HCT116 (cell line): ENCODE data around the gene TPO. TPM values are rescaled to one million over a fixed set of nuclear protein-coding genes. Genes with fewer than 3 reads are reported as not detected.

Experiments used
- ATAC-seq: fragments of 200-7000 bp; cut with Tn5 transposase; 2 replicates; pipeline ENCODE4 v1.9.1; 2020; ENCODE audit warnings: mild to moderate bottlenecking, moderate library complexity
- BruUV-seq: library from RNA; stranded (reverse); fragments of 400-500 nt; replicated peaks from 2 replicates; lab custom pipeline; 2021; lab: Mats Ljungman, UMichigan
- CTCF ChIA-PET: fragments of 300-600 bp; sonication (Branson Sonifier 250); formaldehyde crosslinking; loops from one replicate; lab custom pipeline; 2021; ENCODE audit warnings: antibody characterized with exemption; lab: Charles Lee
- POLR2A ChIA-PET: fragments of 300-600, 350-600 bp; sonication (Branson Sonifier 250); formaldehyde crosslinking; loops from one replicate; lab custom pipeline; 2021; ENCODE audit warnings: antibody characterized with exemption; lab: Charles Lee
- RAD21 ChIA-PET, 2 experiments: fragments of 300-600 bp; sonication (Branson Sonifier 250); formaldehyde crosslinking; loops; one replicate each; lab custom pipeline; 2023; ENCODE audit warnings: low total read pairs in 2 of 2; ENCODE audit not compliant: uncharacterized antibody in 2 of 2, unreplicated experiment in 2 of 2, low non-redundant PET in 1 of 2; lab: Charles Lee
- DNase-seq: peaks from one replicate; pipeline ENCODE4 v3.0.0-alpha.2; 2010; ENCODE audit warnings: low read depth, low spot score
- H2AFZ ChIP-seq: fragments of 200-600 bp; shearing (Covaris generic), sonication (generic); 2 replicates; pipeline ENCODE4 v1.6.1; 2017; ENCODE audit warnings: low read depth, mixed run types, mixed read lengths, antibody characterized with exemption, low read length; ENCODE audit not compliant: poor library complexity, severe bottlenecking
- H3K27ac ChIP-seq: 2 replicates; pipeline ENCODE4 v1.5.1; 2012; ENCODE audit warnings: low read depth, low read length
- H3K27me3 ChIP-seq: fragments of 200-600 bp; sonication (generic); 2 replicates; pipeline ENCODE4 v1.6.1; 2016; ENCODE audit warnings: mixed run types, low read length, mixed read lengths; ENCODE audit not compliant: insufficient read depth
- H3K36me3 ChIP-seq, 2 experiments: fragments of 200-500 bp in 1 of 2; fragments of 200-600 bp in 1 of 2; sonication (Bioruptor generic) in 1 of 2; sonication (generic) in 1 of 2; 2 replicates each; pipeline versions ENCODE4 v1.5.1 to v1.6.1; 2014 to 2016; ENCODE audit warnings: low read length in 2 of 2, inconsistent platforms in 1 of 2, mixed read lengths in 1 of 2, mixed run types in 1 of 2; ENCODE audit not compliant: insufficient read depth in 2 of 2, control insufficient read depth in 1 of 2
- H3K4me1 ChIP-seq, 2 experiments: fragments of 200-600 bp in 1 of 2; sonication (generic) in 1 of 2; 2 replicates each; pipeline versions ENCODE4 v1.5.1 to v1.6.1; 2012 to 2017; ENCODE audit warnings: low read length in 2 of 2, inconsistent platforms in 1 of 2, mild to moderate bottlenecking in 1 of 2, mixed read lengths in 1 of 2, mixed run types in 1 of 2, moderate library complexity in 1 of 2; ENCODE audit not compliant: insufficient read depth in 2 of 2, control insufficient read depth in 1 of 2
- H3K4me2 ChIP-seq: fragments of 200-600 bp; sonication (generic); 2 replicates; pipeline ENCODE4 v1.6.1; 2017; ENCODE audit warnings: mixed run types, low read length, mixed read lengths
- H3K4me3 ChIP-seq, 2 experiments: fragments of 200-600 bp in 1 of 2; sonication (generic) in 1 of 2; replicated peaks in 1 of 2; 2 replicates each; pipeline ENCODE4 v1.5.1; 2011 to 2016; ENCODE audit warnings: low read length in 2 of 2, control low read depth in 1 of 2, low read depth in 1 of 2, mild to moderate bottlenecking in 1 of 2, mixed read lengths in 1 of 2, mixed run types in 1 of 2
- H3K79me2 ChIP-seq: fragments of 200-600 bp; sonication (generic); 2 replicates; pipeline ENCODE4 v1.6.1; 2017; ENCODE audit warnings: mild to moderate bottlenecking, mixed run types, low read length, moderate library complexity, mixed read lengths; ENCODE audit not compliant: insufficient read depth
- H3K9ac ChIP-seq: fragments of 200-600 bp; sonication (generic); 2 replicates; pipeline ENCODE4 v1.6.1; 2016; ENCODE audit warnings: low read length, mixed read lengths
- H3K9me2 ChIP-seq: fragments of 200-600 bp; sonication (generic), shearing (Covaris generic); 2 replicates; pipeline ENCODE4 v1.6.1; 2017; ENCODE audit warnings: mixed run types, mild to moderate bottlenecking, moderate library complexity; ENCODE audit not compliant: insufficient read depth
- H3K9me3 ChIP-seq, 2 experiments: fragments of 200-500 bp in 1 of 2; fragments of 200-600 bp in 1 of 2; sonication (Bioruptor generic) in 1 of 2; sonication (generic) in 1 of 2; 2 replicates each; pipeline ENCODE4 v1.6.1; 2014 to 2017; ENCODE audit warnings: low read length in 2 of 2, mixed read lengths in 2 of 2, inconsistent platforms in 1 of 2, low read depth in 1 of 2, mild to moderate bottlenecking in 1 of 2, mixed run types in 1 of 2, moderate library complexity in 1 of 2; ENCODE audit not compliant: control insufficient read depth in 1 of 2, insufficient read depth in 1 of 2
- H4K20me1 ChIP-seq: fragments of 200-600 bp; sonication (generic), shearing (Covaris generic); 2 replicates; pipeline ENCODE4 v1.6.1; 2017; ENCODE audit warnings: mixed run types, mild to moderate bottlenecking, moderate library complexity; ENCODE audit not compliant: insufficient read depth
- ELF1 ChIP-seq: IDR thresholded peaks from 2 replicates; pipeline ENCODE4 v1.6.1; 2012; ENCODE audit warnings: low read depth, borderline replicate concordance
- EZH2 ChIP-seq: fragments of 200-600 bp; sonication (generic); IDR thresholded peaks from 2 replicates; pipeline ENCODE4 v1.6.1; 2017; ENCODE audit warnings: antibody characterized with exemption, mixed run types
- JUND ChIP-seq: IDR thresholded peaks from 2 replicates; pipeline ENCODE4 v1.6.1; 2012
- RAD21 ChIP-seq: IDR thresholded peaks from 2 replicates; pipeline ENCODE4 v1.6.1; 2012; ENCODE audit warnings: low read depth, mild to moderate bottlenecking
- SIN3A ChIP-seq: IDR thresholded peaks from 2 replicates; pipeline ENCODE4 v1.6.1; 2012; ENCODE audit warnings: low read depth
- SP1 ChIP-seq: IDR thresholded peaks from 2 replicates; pipeline ENCODE4 v1.6.1; 2012; ENCODE audit warnings: low read depth
- TCF7L2 ChIP-seq: IDR thresholded peaks from 2 replicates; pipeline ENCODE4 v1.7.0; 2011; ENCODE audit warnings: borderline replicate concordance, inconsistent platforms; ENCODE audit not compliant: insufficient read depth, insufficient read length; ENCODE audit errors: extremely low read depth
- YY1 ChIP-seq: IDR thresholded peaks from 2 replicates; pipeline ENCODE4 v1.6.1; 2011; ENCODE audit warnings: low read length, low read depth, moderate library complexity, mild to moderate bottlenecking; ENCODE audit not compliant: insufficient replicate concordance; ENCODE audit errors: extremely low read depth
- ZFX ChIP-seq: fragments of 450-650 bp; IDR thresholded peaks from 2 replicates; pipeline ENCODE4 v1.6.1; 2017
- ZNF274 ChIP-seq: fragments of 200-500 bp; sonication (Bioruptor generic); IDR thresholded peaks from 2 replicates; pipeline ENCODE4 v1.6.1; 2014; ENCODE audit warnings: mild to moderate bottlenecking, low read depth, low read length, inconsistent platforms
- intact Hi-C: fragments of 100-400 bp; cut with micrococcal nuclease; formaldehyde crosslinking; loops from 2 replicates; pipeline ENCODE4 v1.10.0; 2022
- total RNA-seq: library from RNA; stranded (reverse); gene quantifications from one replicate; pipeline ENCODE4 v1.2.1, GENCODE V29; 2021; ENCODE audit not compliant: unreplicated experiment
- TF ChIP-seq, protein P1 (sequence below), 3 experiments: fragments of 200-600 bp in 1 of 3; sonication (generic) in 1 of 3; IDR thresholded peaks in 2 of 3; conservative IDR thresholded peaks in 1 of 3; 2 replicates each; pipeline ENCODE4 v1.5.1; 2012 to 2017; ENCODE audit warnings: low read depth in 2 of 3, low read length in 2 of 3, antibody characterized with exemption in 1 of 3, borderline replicate concordance in 1 of 3, control low read depth in 1 of 3, mild to moderate bottlenecking in 1 of 3, mixed read lengths in 1 of 3, mixed run types in 1 of 3, moderate library complexity in 1 of 3; ENCODE audit not compliant: insufficient read depth in 1 of 3
- TF ChIP-seq, protein P2 (sequence below): IDR thresholded peaks from 2 replicates; pipeline ENCODE4 v1.6.1; 2011; ENCODE audit warnings: mild to moderate bottlenecking, low read length, moderate library complexity; ENCODE audit not compliant: insufficient replicate concordance; ENCODE audit errors: extremely low read depth

Gene TPO
- total RNA-seq, 1 experiment from 2014 or later = not detected

DNA sequence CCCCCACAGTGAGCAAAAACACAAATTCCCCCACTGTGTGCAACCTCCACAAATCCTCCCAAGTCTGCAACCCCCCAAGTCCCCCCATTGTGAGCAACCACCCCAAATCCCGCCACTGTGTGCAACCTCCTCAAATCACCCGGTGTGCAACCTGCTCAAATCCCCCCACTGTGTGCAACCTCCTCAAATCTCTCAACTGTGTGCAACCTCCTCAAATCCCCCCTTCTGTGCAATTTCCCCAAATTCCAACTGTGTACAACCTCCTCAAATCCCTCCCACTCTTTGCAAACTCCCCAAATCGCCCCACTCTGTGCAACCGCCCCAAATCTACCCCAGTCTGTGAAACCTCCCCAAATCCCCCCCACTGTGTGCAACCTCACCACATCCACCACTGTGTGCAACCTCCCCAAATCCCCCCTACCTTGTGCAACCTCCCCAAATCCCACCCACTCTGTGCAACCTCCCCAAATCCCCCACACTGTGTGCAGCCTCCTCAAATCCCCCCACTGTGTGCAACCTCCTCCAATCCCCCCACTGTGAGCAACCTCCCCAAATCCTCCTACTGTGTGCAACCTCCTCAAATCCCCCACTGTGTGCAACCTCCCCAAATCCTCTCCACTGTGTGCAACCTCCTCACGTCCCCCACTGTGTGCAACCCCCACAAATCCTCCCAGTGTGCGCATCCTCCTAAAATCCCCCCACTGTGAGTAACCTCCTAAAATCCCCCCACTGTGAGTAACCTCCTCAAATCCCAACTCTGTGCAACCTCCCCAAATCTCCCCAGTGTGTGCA is 115.2 kb downstream of the TPO start:
- TF ChIP-seq, protein P1, sequence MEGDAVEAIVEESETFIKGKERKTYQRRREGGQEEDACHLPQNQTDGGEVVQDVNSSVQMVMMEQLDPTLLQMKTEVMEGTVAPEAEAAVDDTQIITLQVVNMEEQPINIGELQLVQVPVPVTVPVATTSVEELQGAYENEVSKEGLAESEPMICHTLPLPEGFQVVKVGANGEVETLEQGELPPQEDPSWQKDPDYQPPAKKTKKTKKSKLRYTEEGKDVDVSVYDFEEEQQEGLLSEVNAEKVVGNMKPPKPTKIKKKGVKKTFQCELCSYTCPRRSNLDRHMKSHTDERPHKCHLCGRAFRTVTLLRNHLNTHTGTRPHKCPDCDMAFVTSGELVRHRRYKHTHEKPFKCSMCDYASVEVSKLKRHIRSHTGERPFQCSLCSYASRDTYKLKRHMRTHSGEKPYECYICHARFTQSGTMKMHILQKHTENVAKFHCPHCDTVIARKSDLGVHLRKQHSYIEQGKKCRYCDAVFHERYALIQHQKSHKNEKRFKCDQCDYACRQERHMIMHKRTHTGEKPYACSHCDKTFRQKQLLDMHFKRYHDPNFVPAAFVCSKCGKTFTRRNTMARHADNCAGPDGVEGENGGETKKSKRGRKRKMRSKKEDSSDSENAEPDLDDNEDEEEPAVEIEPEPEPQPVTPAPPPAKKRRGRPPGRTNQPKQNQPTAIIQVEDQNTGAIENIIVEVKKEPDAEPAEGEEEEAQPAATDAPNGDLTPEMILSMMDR (IDR thresholded peaks at IDR 0.05 in 2 of 3, conservative IDR thresholded peaks at IDR 0.05 in 1 of 3; ENCODE audit: borderline replicate concordance in 1 of 3, insufficient read depth in 1 of 3, low read depth in 2 of 3, low read length in 2 of 3) = no peak
- TF ChIP-seq YY1 (no peak), ZNF274 (no peak), ELF1 (no peak)
- intact Hi-C loops = no loop called here
- no TSS peak for BruUV-seq

DNA sequence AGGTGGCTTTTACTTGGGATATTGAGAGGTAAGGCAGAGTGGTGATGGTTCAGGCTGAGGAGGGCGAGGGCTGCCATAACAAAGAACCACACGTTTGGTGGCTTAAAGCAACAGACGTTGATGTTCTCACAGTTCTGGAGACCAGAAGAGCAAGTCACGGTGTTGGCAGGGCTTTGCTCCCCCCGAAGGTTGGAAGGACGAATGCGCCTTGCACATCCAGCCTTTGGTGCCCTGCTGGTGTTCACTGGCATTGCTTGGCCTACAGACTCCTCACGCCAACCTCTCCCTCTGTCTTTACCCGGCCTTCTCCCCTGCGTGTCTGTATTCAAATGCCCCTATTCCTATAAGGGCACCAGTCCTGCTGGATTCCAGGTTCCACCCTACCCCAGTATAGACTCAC is 125.4 kb downstream of the TPO start:
- ATAC-seq (peak; percentile 98), DNase-seq (peak; percentile 45)
- RAD21 ChIA-PET = no interaction called here
- no peak overlapping the region for H3K9ac ChIP-seq
- H3K4me3 ChIP-seq = no peak overlapping the region
- TF ChIP-seq RAD21 (peak; percentile 36), JUND (no peak), SP1 (no peak), SIN3A (no peak), EZH2 (no peak), ZFX (0 out of 2 replicates have a peak, but pooled peaks have one; percentile 19), TCF7L2 (no peak)
- TF ChIP-seq, protein P1 (IDR thresholded peaks at IDR 0.05 in 2 of 3, conservative IDR thresholded peaks at IDR 0.05 in 1 of 3; ENCODE audit: borderline replicate concordance in 1 of 3, insufficient read depth in 1 of 3, low read depth in 2 of 3, low read length in 2 of 3) = peak; percentile 59 to 82 (median 65)
- TF ChIP-seq, protein P2, sequence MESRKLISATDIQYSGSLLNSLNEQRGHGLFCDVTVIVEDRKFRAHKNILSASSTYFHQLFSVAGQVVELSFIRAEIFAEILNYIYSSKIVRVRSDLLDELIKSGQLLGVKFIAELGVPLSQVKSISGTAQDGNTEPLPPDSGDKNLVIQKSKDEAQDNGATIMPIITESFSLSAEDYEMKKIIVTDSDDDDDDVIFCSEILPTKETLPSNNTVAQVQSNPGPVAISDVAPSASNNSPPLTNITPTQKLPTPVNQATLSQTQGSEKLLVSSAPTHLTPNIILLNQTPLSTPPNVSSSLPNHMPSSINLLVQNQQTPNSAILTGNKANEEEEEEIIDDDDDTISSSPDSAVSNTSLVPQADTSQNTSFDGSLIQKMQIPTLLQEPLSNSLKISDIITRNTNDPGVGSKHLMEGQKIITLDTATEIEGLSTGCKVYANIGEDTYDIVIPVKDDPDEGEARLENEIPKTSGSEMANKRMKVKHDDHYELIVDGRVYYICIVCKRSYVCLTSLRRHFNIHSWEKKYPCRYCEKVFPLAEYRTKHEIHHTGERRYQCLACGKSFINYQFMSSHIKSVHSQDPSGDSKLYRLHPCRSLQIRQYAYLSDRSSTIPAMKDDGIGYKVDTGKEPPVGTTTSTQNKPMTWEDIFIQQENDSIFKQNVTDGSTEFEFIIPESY = no peak
- CTCF ChIA-PET = no interaction called here
- H3K27ac ChIP-seq = no peak overlapping the region
- H3K9me3 ChIP-seq = no peaks in the 10 kb centered on the region
- intact Hi-C loops = no loop called here
- no TSS peak for BruUV-seq
- H3K9me2 ChIP-seq = no peaks in the 10 kb centered on the region
- H2AFZ ChIP-seq = no peak overlapping the region
- H3K36me3 ChIP-seq = no peaks in the 10 kb centered on the region
- no peak overlapping the region for H3K4me2 ChIP-seq
- POLR2A ChIA-PET = no interaction called here
- H3K79me2 ChIP-seq = no peaks in the 10 kb centered on the region
- H3K27me3 ChIP-seq = no peaks in the 10 kb centered on the region
- H4K20me1 ChIP-seq = no peaks in the 10 kb centered on the region
- no peaks in the 10 kb centered on the region for H3K4me1 ChIP-seq

More for the DNA sequence above, 115.2 kb downstream of the TPO start:
- H3K4me2 ChIP-seq = no peak overlapping the region
- no peak for ATAC-seq
- DNase-seq = no peak
- H2AFZ ChIP-seq = no peak overlapping the region
- ChIA-PET POLR2A (no interaction called here), RAD21 (no interaction called here), CTCF (no interaction called here)
- no peaks in the 10 kb centered on the region for H3K4me1 ChIP-seq
- H3K9ac ChIP-seq = no peak overlapping the region
- H3K4me3 ChIP-seq = no peak overlapping the region
- no peaks in the 10 kb centered on the region for H3K27me3 ChIP-seq
- H3K79me2 ChIP-seq = no peaks in the 10 kb centered on the region
- H3K36me3 ChIP-seq = no peaks in the 10 kb centered on the region
- H4K20me1 ChIP-seq = no peaks in the 10 kb centered on the region
- H3K27ac ChIP-seq = no peak overlapping the region
- no peaks in the 10 kb centered on the region for H3K9me2 ChIP-seq
- no peaks in the 10 kb centered on the region for H3K9me3 ChIP-seq
